Left cardiac atrium (tissue), 4 donors: ENCODE results near the gene CTSZ. TPM values are rescaled to one million over a fixed set of nuclear protein-coding genes. Genes with fewer than 3 reads are reported as not detected.

Source experiments
- ATAC-seq, 2 donors: fragments of 200-7000 bp; cut with Tn5 transposase; one replicate each; pipeline ENCODE4 v1.9.1; 2020; ENCODE audit warnings: mild to moderate bottlenecking in 2 of 2, moderate library complexity in 2 of 2
- DNase-seq: peaks from one replicate; pipeline ENCODE4 v3.0.0-alpha.2; 2020
- intact Hi-C, 2 donors: fragments of 100-400 bp; cut with DNase I; formaldehyde crosslinking; loops; one replicate each; pipeline versions ENCODE4 v1.14.1 to v1.15.1; 2022 to 2023
- total RNA-seq, 2 donors: library from RNA; stranded (reverse); fragmentation: NEBNext Ultra II Directional; extraction: Animal tissue kit (Norgen Biotek cat#: 25700); gene quantifications; one replicate each; pipeline ENCODE4 v1.2.1, GENCODE V29; 2021
- donor health status: DM: no; HTN: yes; CAD: no.
- donor health status: DM: no; HTN: yes; CAD: no; lungs with severe emphysema.
- donor health status: DM: yes; HTN: yes; CAD: no.
- donor health status: Dilated cardiomyopathy.

CTSZ gene
- total RNA-seq, 2 donors from 2014 or later = 166 to 174 TPM

DNA sequence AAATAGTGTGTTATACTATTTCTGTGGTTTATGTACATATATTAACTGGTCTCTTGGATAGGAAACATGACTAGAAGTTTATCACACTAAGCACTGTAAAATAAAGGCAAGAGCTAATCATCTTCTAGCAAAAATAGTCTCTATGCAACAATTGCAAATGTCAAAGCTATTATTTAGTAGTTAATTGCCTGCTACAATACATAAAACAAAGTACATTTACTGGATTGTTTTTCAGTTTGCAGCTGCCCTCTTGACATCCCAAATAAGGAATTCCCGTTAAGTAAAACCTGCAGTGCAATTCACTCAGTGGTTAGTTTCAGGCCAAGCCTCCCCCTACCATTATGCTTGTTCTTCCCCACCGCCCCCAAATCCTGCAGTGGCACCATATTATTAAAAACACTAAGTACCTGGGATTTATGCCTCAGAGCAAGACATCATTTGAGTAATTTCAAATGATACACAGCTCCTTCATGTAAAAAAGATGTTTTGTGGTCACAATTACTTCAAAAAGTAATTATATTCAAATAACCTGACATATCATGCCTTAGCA is 26.6 kb upstream of the CTSZ start:
- DNase-seq (no peak), ATAC-seq (no peak)
- intact Hi-C loops = loop anchor here in 1 of 2 donors (5.0 kb wide), 1 partner anchor 141 kb away; no protein-coding TSS in a partner anchor

DNA sequence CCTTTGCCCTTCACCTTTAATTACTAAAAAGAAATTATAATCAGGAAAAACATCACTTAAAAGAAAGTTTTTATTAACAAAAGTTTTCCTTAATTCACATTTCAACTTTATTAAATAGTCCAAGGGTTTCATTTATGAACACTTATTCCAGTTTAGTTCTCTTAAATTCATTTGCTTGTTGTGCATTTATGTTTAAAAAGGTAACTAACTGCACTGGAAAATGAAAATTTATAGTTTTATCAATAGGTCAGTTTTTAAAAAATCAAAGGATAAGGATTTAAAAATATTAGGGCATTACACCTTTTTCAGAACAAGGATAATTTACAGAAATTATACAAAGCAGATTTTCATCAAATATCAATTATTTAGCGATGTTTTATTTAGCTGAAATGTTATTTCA is 26.0 kb upstream of the CTSZ start:
- no peak for ATAC-seq
- intact Hi-C loops = loop anchor here in 1 of 2 donors (5.0 kb wide), 1 partner anchor 141 kb away; no protein-coding TSS in a partner anchor
- no peak for DNase-seq

- no peak for DNase-seq
- intact Hi-C loops = loop anchor here in 1 of 2 donors (5.0 kb wide), 1 partner anchor 140 kb away; no protein-coding TSS in a partner anchor
- ATAC-seq = peak in 1 of 2 donors; percentile 8
Measured at GRCh38 chr20:59032713-59033059, 25.6 kb upstream of the CTSZ start.

GRCh38 chr20:59032023-59032712 is 25.1 kb upstream of the CTSZ start, which contains the start of gene ATP5F1E:
TSS of gene ATP5F1E (minus strand) at chr20:59032335. CDS start at chr20:59032251, 84 bp downstream.
- intact Hi-C loops = loop anchor here in 1 of 2 donors (5.0 kb wide), 1 partner anchor 140 kb away; no protein-coding TSS in a partner anchor
- ATAC-seq (peak; percentile 100), DNase-seq (peak; percentile 98)

DNA sequence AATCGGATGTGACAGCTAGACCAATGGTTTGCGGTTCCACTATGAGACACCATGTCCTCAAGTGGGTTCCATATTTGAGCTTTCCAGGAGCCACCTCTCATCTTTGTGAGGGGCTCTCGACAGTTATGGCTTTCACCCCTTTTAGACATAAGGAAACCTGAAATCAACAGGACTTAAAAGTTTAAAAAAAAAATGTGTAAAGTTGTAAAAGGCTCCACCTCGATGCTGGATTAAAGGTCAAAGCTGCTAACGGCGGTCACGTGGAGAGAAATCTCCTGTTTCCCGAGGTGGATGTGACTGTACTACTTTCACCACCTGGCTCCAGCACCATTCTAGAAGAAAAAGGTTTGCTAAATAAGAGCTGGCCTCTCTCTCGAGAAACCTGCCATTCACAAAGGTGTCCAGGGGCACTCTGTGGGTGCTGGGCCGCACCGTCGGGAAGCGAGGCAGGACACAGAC is 24.5 kb upstream of the CTSZ start:
- intact Hi-C loops = loop anchor here in 1 of 2 donors (2.0 to 5.0 kb wide), 2 partner anchors 45 to 139 kb away; no protein-coding TSS in a partner anchor
- no peak for DNase-seq
- ATAC-seq = no peak

GRCh38 chr20:59030911-59031563 is 24.0 kb upstream of the CTSZ start:
- intact Hi-C loops = loop anchor here in 1 of 2 donors (2.0 to 5.0 kb wide), 2 partner anchors 44 to 139 kb away; no protein-coding TSS in a partner anchor
- ATAC-seq (no peak), DNase-seq (no peak)

- no peak for ATAC-seq
- DNase-seq = no peak
- intact Hi-C loops = no loop called here
Measured at GRCh38 chr20:59028812-59029211, 21.8 kb upstream of the CTSZ start.

DNA sequence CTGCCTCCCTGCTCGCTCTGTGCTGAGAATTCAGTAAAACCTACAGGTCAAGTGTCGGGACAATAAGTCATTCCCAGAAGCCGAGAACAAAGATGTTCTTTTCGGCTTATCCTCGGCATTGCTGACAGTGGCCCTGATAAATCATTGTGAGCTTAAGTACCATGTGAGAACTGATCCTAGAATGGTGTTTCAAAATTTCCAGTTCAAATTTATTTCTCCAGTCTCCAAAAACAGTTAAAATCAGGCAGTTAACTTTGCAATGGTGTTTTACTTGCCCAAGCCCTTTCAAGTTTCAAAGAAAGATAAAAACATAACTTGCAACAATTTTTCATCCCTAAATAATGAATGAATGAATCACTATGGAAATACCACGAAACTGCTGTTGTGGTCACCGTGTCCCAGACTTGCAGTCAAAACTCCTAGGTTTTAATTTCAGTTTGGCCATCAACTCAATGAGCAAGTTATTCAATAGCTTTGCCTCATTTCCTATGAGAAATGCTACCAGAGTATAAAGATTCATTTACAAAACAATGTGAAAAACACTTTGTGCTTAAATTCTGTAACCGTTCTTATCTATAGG is 20.8 kb upstream of the CTSZ start:
- no peak for DNase-seq
- intact Hi-C loops = no loop called here
- no peak for ATAC-seq

DNA sequence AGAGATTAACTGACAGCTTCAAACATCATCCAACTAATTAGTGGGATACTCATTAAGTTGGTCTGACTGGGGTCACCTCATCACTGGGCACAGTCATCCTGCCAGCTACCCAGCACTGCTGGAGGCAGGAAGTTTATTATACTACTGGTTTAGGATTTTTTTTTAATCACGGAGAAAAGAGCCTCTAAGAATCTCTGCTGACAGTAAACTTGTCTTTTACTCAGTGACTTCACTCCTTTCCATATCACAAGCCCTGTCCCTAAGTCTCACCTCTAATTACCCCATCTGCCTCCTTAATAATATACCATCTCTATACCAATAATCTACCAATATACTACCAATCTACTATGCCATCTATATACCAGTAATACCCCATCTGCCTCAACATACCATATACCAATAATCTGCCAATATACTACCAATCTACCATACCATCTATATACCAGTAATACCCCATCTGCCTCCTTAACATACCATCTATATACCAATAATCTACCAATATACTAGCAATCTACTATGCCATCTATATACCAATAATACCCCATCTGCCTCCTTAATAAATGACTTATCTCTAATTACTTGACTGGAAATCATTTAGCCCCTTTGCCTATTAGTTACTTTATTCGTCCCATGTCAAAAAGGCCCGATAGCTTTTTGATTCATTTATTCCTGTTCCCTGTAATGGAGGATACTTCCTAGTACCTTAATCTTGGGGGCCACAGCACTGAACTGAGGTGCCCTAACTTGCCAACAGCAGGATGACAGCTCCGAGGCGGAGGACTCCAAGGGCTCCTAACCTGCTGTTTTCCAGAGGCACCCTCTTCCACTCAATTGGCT is 20.1 kb upstream of the CTSZ start:
- ATAC-seq = no peak
- intact Hi-C loops = no loop called here

GRCh38 chr20:59025511-59025910 is 18.5 kb upstream of the CTSZ start:
- ATAC-seq (no peak), DNase-seq (no peak)
- intact Hi-C loops = no loop called here

More for the DNA sequence above, 20.1 kb upstream of the CTSZ start:
- no peak for DNase-seq

GRCh38 chr20:59025086-59025485 is 18.0 kb upstream of the CTSZ start:
- intact Hi-C loops = no loop called here
- no peak for ATAC-seq

DNA sequence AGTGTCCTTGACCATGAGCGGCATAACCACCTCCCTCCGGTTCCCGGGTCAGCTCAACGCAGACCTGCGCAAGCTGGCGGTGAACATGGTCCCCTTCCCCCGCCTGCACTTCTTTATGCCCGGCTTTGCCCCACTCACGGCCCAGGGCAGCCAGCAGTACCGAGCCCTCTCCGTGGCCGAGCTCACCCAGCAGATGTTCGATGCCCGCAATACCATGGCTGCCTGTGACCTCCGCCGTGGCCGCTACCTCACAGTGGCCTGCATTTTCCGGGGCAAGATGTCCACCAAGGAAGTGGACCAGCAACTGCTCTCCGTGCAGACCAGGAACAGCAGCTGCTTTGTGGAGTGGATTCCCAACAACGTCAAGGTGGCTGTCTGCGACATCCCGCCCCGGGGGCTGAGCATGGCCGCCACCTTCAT is 17.1 kb upstream of the CTSZ start:
- no peak for DNase-seq
- no peak for ATAC-seq
- intact Hi-C loops = no loop called here

More at GRCh38 chr20:59025086-59025485, 18.0 kb upstream of the CTSZ start:
- DNase-seq = no peak

DNA sequence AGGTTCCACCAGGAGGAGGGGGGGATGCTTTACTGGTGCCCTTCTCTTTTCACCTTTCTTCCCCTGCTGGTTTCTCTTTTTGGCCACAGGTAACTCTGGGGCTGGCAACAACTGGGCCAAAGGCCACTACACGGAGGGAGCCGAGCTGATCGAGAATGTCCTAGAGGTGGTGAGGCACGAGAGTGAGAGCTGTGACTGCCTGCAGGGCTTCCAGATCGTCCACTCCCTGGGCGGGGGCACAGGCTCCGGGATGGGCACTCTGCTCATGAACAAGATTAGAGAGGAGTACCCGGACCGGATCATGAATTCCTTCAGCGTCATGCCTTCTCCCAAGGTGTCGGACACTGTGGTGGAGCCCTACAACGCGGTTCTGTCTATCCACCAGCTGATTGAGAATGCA is 16.6 kb upstream of the CTSZ start:
- DNase-seq (no peak), ATAC-seq (no peak)
- intact Hi-C loops = no loop called here

- DNase-seq (no peak), ATAC-seq (no peak)
- intact Hi-C loops = no loop called here
Measured at GRCh38 chr20:59022754-59023153, 15.7 kb upstream of the CTSZ start.

- DNase-seq = no peak
- ATAC-seq = peak in 1 of 2 donors; percentile 48
- intact Hi-C loops = no loop called here
Measured at GRCh38 chr20:59020938-59021551, 14.0 kb upstream of the CTSZ start.

GRCh38 chr20:59019217-59019616 is 12.2 kb upstream of the CTSZ start, which contains the start of gene TUBB1:
TSS of gene TUBB1 (plus strand) at chr20:59019429. CDS start at chr20:59019523, 94 bp downstream.
- DNase-seq (no peak), ATAC-seq (no peak)
- intact Hi-C loops = no loop called here

- ATAC-seq (no peak), DNase-seq (no peak)
- intact Hi-C loops = no loop called here
Measured at GRCh38 chr20:59018817-59019216, 11.8 kb upstream of the CTSZ start.
